ENCODE results near the gene GJB5. TPM values are rescaled to one million over a fixed set of nuclear protein-coding genes. Genes with fewer than 3 reads are reported as not detected.

GJB5 gene
- total RNA-seq, 1 donor from 2014 or later = not detected

DNA sequence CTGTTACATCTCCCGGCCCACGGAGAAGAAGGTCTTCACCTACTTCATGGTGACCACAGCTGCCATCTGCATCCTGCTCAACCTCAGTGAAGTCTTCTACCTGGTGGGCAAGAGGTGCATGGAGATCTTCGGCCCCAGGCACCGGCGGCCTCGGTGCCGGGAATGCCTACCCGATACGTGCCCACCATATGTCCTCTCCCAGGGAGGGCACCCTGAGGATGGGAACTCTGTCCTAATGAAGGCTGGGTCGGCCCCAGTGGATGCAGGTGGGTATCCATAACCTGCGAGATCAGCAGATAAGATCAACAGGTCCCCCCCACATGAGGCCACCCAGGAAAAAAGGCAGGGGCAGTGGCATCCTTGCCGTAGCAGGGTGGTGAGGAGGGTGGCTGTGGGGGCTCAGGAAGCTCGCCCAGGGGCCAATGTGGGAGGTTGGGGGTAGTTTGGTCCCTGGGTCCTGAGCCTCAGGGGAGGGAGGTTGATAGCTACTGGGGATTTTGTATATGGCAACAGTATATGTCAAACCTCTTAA lies 7.0 kb downstream of the GJB5 start:
- H3K4me1 Mint-ChIP-seq = no peaks in the 10 kb centered on the region
- no peaks in the 10 kb centered on the region for H3K27me3 ChIP-seq

DNA sequence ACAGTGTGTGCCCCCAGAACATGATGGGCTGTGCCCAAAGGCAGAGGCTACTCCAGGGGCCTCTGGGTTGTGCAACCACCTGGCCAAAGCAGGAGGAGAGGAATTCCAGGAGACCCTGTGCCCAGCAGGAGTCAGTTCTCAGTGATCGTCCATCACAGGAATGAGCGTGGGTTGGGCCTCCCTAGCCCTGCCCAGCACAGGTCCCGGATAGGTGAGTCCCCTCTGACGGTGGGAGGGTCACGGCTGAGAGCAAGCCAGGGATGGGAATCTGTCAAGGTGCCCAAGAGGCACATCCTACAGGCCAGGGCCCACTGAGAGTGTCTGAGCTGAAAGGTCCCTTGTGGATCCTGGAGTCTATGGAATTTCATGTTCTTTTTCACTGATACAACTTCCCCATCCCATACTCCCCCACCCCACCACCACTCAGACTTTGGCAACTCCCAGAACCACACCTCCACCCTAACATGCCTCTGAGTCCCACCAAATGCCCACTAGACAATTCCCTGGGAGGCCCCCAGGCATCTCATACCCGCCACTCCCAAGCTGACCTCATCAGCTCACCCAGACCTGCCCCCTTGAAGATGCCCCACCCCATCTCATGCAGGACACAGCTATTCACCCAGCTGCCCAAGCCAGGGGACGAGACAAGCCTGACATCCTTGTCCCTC lies 7.8 kb downstream of the GJB5 start:
- H2AFZ ChIP-seq (replicated peaks) = no peak overlapping the region
- H3K4me2 ChIP-seq = no peak overlapping the region
- no peak overlapping the region for H3K27ac ChIP-seq
- H3K9ac ChIP-seq = no peak overlapping the region
- Mint-ChIP-seq H3K9me3 (peaks cover 2% of the 10 kb centered on the region), H3K4me3 (no peak overlapping the region), H3K36me3 (no peaks in the 10 kb centered on the region), H3K4me1 (no peaks in the 10 kb centered on the region), H3K27me3 (ENCODE audit: insufficient read depth, low read depth) (peaks cover 7% of the 10 kb centered on the region), H3K27ac (no peak overlapping the region)
- TF ChIP-seq, protein P1, sequence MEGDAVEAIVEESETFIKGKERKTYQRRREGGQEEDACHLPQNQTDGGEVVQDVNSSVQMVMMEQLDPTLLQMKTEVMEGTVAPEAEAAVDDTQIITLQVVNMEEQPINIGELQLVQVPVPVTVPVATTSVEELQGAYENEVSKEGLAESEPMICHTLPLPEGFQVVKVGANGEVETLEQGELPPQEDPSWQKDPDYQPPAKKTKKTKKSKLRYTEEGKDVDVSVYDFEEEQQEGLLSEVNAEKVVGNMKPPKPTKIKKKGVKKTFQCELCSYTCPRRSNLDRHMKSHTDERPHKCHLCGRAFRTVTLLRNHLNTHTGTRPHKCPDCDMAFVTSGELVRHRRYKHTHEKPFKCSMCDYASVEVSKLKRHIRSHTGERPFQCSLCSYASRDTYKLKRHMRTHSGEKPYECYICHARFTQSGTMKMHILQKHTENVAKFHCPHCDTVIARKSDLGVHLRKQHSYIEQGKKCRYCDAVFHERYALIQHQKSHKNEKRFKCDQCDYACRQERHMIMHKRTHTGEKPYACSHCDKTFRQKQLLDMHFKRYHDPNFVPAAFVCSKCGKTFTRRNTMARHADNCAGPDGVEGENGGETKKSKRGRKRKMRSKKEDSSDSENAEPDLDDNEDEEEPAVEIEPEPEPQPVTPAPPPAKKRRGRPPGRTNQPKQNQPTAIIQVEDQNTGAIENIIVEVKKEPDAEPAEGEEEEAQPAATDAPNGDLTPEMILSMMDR (IDR thresholded peaks at IDR 0.05) = no peak
- no peak for TF ChIP-seq EZH2 (IDR thresholded peaks at IDR 0.05)
- no peak for TF ChIP-seq EZH2phosphoT487 (IDR thresholded peaks at IDR 0.05)
- no peaks in the 10 kb centered on the region for H3K4me1 ChIP-seq
- no peaks in the 10 kb centered on the region for H4K20me1 ChIP-seq (ENCODE audit: low read depth)
- no peaks in the 10 kb centered on the region for H3F3A ChIP-seq (ENCODE audit: low read depth)
- H3K27me3 ChIP-seq = no peaks in the 10 kb centered on the region
- H3K79me2 ChIP-seq (ENCODE audit: low read depth) = no peaks in the 10 kb centered on the region
- no peak overlapping the region for H3K4me3 ChIP-seq
- DNase-seq (ENCODE audit: low spot score) = no peak
- H3K9me3 ChIP-seq (ENCODE audit: low read depth) = no peaks in the 10 kb centered on the region
- H3K36me3 ChIP-seq = no peaks in the 10 kb centered on the region

More for the DNA sequence above, 7.0 kb downstream of the GJB5 start:
- Histone ChIP-seq H3K27ac (no peak overlapping the region), H3K4me3 (no peak overlapping the region), H3K4me1 (no peaks in the 10 kb centered on the region), H3K9ac (no peak overlapping the region), H3K9me3 (ENCODE audit: low read depth) (no peaks in the 10 kb centered on the region), H3K79me2 (ENCODE audit: low read depth) (no peaks in the 10 kb centered on the region), H3K4me2 (no peak overlapping the region), H4K20me1 (ENCODE audit: low read depth) (no peaks in the 10 kb centered on the region), H2AFZ (replicated peaks) (no peak overlapping the region), H3F3A (ENCODE audit: low read depth) (no peaks in the 10 kb centered on the region), H3K36me3 (no peaks in the 10 kb centered on the region)
- DNase-seq (ENCODE audit: low spot score) = no peak
- TF ChIP-seq EZH2phosphoT487 (IDR thresholded peaks at IDR 0.05) = no peak
- TF ChIP-seq, protein P1 (IDR thresholded peaks at IDR 0.05) = no peak
- no peak for TF ChIP-seq EZH2 (IDR thresholded peaks at IDR 0.05)
- no peaks in the 10 kb centered on the region for H3K36me3 Mint-ChIP-seq
- no peak overlapping the region for H3K27ac Mint-ChIP-seq
- no peak overlapping the region for H3K4me3 Mint-ChIP-seq
- H3K27me3 Mint-ChIP-seq (ENCODE audit: insufficient read depth, low read depth) = peaks cover 7% of the 10 kb centered on the region
- peaks cover 3% of the 10 kb centered on the region for H3K9me3 Mint-ChIP-seq

DNA sequence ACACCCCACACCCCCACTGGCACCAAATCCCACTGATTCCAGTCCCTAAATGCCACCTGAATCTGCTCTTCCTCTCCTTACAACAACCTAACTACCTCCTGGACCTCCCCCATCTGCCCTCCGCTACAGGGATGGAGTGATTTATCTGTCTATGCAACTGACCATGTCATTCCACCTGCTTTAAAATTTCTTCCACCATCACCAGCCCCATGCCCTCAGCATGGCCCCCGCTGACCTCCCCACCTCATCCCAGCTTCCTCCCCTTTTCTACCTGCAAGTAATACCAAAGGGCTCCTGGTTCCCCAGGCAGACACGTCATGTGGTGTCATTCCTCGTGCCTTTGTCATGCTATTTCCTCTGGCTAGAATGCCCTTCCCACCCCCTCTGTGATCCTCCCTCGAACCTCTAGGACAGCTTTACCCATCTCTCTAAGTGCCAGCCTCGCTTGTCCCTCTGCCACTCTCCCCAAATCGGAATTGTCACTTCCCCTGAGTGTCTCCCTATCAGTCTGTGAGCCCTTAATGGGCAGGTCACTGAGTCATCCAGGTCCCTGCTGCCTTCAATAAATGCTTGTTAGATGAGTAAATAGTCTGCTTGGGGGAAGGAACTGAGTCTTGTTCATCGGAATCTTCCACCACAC lies 8.4 kb downstream of the GJB5 start:
- TF ChIP-seq EZH2 (IDR thresholded peaks at IDR 0.05) (no peak), EZH2phosphoT487 (IDR thresholded peaks at IDR 0.05) (no peak)
- TF ChIP-seq, protein P1 (IDR thresholded peaks at IDR 0.05) = no peak
- Mint-ChIP-seq H3K36me3 (no peaks in the 10 kb centered on the region), H3K27me3 (ENCODE audit: insufficient read depth, low read depth) (peaks cover 7% of the 10 kb centered on the region), H3K9me3 (no peaks in the 10 kb centered on the region), H3K4me3 (no peak overlapping the region), H3K27ac (no peak overlapping the region), H3K4me1 (no peaks in the 10 kb centered on the region)
- H2AFZ ChIP-seq (replicated peaks) = no peak overlapping the region
- no peaks in the 10 kb centered on the region for H3K4me1 ChIP-seq
- H3K27ac ChIP-seq = no peak overlapping the region
- no peaks in the 10 kb centered on the region for H3K36me3 ChIP-seq
- no peaks in the 10 kb centered on the region for H4K20me1 ChIP-seq (ENCODE audit: low read depth)
- H3K9me3 ChIP-seq (ENCODE audit: low read depth) = no peaks in the 10 kb centered on the region
- H3F3A ChIP-seq (ENCODE audit: low read depth) = no peaks in the 10 kb centered on the region
- no peak for DNase-seq (ENCODE audit: low spot score)
- no peaks in the 10 kb centered on the region for H3K79me2 ChIP-seq (ENCODE audit: low read depth)
- H3K4me2 ChIP-seq = no peak overlapping the region
- no peak overlapping the region for H3K9ac ChIP-seq
- H3K4me3 ChIP-seq = no peak overlapping the region
- no peaks in the 10 kb centered on the region for H3K27me3 ChIP-seq

All from neural progenitor cell (in vitro differentiated cells).